ENCODE measurements around the gene FAM120B.
"Not testable (repeated sequence)": the region's sequence is repeated elsewhere in the genome, so short reads cannot be mapped to it uniquely, and the experiment has no call there.

The FAM120B gene

GRCh38 chr6:170262489-170263088 is 44.0 kb upstream of the FAM120B start:
- no peak overlapping the region for H3K4me3 ChIP-seq (ENCODE audit: low read depth, low read length)
- no peak for DNase-seq (ENCODE audit: low read depth)
- TF ChIP-seq CTCF (IDR thresholded peaks at IDR 0.05; ENCODE audit: insufficient read depth, low read depth, low read length, missing control alignments), result no peak

GRCh38 chr6:170263410-170263809 is 43.1 kb upstream of the FAM120B start:
- no peak overlapping the region for H3K4me3 ChIP-seq (ENCODE audit: low read depth, low read length)
- no peak for DNase-seq (ENCODE audit: low read depth)
- TF ChIP-seq CTCF (IDR thresholded peaks at IDR 0.05; ENCODE audit: insufficient read depth, low read depth, low read length, missing control alignments), result no peak

- TF ChIP-seq CTCF (IDR thresholded peaks at IDR 0.05; ENCODE audit: insufficient read depth, low read depth, low read length, missing control alignments), result no peak
- no peak for DNase-seq (ENCODE audit: low read depth)
- H3K4me3 ChIP-seq (ENCODE audit: low read depth, low read length), result no peak overlapping the region
These were observed 42.5 kb upstream of the FAM120B start for GRCh38 chr6:170264086-170264485.

GRCh38 chr6:170264644-170265043 is 41.9 kb upstream of the FAM120B start:
- DNase-seq (ENCODE audit: low read depth); H3K4me3 ChIP-seq (ENCODE audit: low read depth, low read length): not testable (repeated sequence)

GRCh38 chr6:170265655-170266054 is 40.9 kb upstream of the FAM120B start:
- no peak for TF ChIP-seq CTCF (IDR thresholded peaks at IDR 0.05; ENCODE audit: insufficient read depth, low read depth, low read length, missing control alignments)
- DNase-seq (ENCODE audit: low read depth), result no peak
- H3K4me3 ChIP-seq (ENCODE audit: low read depth, low read length), result no peak overlapping the region

GRCh38 chr6:170266061-170266825 is 40.3 kb upstream of the FAM120B start:
- TF ChIP-seq CTCF (IDR thresholded peaks at IDR 0.05; ENCODE audit: insufficient read depth, low read depth, low read length, missing control alignments), result no peak
- no peak for DNase-seq (ENCODE audit: low read depth)
- H3K4me3 ChIP-seq (ENCODE audit: low read depth, low read length), result no peak overlapping the region

GRCh38 chr6:170267688-170268087 is 38.9 kb upstream of the FAM120B start:
- DNase-seq (ENCODE audit: low read depth), result no peak
- no peak overlapping the region for H3K4me3 ChIP-seq (ENCODE audit: low read depth, low read length)
- no peak for TF ChIP-seq CTCF (IDR thresholded peaks at IDR 0.05; ENCODE audit: insufficient read depth, low read depth, low read length, missing control alignments)
